Hematopoietic multipotent progenitor cell treated with erythropoietin and hydrocortisone succinate and interleukin-3 and kit ligand, for 8 days (in vitro differentiated cells): Measurements from ENCODE around the gene SLCO3A1.

Experiments used
- DNase-seq: peaks from one replicate; pipeline ENCODE4 v3.0.0-alpha.2; 2015

SLCO3A1 gene

DNA sequence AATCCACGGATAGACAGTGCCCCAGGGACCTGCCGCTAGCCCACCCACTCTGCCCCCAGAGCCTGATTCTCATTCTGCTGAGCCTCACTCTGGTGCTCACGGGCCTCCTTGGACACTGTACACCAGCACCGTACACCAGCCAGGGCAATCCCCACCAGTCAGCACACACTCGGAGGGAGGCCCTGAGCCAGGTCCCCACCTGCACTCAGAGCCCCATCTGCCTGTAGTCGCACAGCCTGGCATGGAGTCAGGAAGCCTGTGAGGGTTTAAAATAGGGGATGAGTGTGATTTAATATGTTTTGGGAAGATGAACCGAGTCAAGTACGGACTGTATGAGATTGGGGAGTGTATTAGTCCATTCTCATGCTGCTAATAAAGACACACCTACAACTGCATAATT is 223.0 kb downstream of the SLCO3A1 start:
- DNase-seq = no peak

DNA sequence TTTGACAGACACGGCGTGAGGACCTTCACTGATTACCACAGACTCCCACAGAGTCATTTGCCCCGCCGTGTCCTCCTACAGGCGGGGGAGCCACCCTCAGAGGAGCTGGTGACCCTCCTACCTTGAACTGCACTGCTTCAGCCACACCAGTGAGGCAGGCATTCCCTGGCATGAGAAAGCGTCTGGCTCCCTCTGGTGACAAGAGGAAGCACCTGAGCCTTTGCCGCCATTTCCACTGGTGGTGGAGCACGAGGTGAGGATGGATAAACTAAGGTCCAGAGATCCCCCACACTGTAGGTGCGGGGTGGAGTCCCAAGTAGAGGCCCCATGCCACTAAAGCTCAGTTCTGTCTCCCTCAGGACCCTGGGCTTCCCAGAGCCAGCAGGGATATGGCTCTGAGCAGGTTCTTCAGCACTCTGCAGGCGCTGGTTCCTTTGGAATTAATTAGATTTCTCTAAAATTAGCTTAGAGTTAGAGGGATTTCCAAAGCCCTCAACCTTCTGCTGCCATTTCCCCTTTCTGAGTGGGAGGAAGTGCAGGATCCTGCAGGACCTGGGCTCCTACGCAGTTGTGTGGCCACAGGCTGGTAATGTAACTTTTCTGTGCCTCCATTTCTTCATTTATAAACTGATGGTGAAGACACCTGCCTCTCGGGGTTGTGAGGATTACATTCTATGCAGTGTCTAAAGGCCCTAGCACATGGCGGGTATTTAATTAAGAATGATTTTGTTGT is 224.0 kb downstream of the SLCO3A1 start:
- DNase-seq = peak; percentile 72

DNA sequence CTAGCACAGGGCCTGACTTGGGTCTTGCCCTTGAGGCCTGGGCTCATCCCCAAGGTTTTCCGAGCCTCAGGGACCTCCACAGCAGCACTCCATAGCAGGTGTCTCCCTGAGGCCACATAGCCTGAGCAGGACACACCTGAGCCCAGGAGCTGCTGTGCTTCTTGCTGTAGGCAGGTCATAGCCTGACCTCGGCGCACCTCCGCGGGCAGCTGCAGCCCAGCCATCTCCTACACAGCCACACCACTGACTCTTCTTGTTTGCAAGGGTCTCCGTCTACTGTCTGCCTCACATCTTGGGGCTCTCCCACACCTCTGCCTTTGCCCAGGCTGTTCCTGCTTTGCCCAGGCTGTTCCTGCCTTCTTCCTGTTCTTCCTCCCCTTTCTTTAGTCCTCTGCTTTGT is 224.8 kb downstream of the SLCO3A1 start:
- no peak for DNase-seq

DNA sequence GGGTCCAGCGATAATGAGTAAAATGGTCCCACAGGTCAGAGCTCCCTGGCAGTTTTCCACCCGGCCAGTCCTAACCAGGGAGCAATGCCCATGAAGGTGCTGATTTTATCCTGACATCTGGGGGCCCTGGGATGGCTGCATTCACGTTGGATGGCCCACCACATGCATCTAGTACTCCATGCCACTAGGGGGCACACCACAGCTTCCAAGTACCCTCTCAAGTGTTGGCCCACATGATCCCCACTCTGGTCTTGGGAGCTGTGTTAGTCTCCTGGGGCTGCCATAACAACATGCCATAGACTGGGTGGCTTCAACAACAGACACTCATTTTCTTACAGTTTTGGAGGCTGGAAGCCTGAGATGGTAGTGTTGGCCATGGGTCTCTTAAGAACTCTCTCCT is 225.5 kb downstream of the SLCO3A1 start:
- DNase-seq = peak; percentile 44

DNA sequence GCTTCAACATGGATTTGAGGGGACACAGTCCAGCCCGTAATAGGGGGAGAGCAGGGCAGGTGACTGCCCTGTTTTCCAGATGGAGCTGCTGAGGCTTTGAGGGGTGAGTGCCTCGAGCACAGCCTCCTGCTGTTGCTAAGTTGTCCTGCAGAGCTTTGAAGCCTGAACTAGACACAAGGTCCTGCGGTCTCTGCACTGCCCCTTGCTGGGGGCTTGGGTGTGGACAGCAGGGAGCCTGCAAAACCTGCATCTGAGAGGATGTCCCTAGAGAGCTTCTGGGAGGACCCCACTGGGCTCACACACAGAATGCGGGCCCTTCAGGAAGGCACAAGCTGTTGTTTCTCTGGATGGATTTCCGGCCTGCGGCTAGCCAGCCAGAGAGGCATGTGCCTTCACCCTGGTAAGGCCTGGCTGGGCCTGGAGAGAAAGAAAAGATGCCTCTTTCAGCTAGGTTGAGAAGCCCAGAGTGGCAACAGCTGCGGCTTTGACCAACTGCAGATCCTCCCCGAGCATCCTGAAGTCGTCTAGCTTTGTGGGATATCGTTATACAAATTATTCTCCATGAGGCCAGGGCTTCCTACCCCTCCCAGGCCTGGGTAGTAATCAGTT is 226.2 kb downstream of the SLCO3A1 start:
- DNase-seq = no peak

DNA sequence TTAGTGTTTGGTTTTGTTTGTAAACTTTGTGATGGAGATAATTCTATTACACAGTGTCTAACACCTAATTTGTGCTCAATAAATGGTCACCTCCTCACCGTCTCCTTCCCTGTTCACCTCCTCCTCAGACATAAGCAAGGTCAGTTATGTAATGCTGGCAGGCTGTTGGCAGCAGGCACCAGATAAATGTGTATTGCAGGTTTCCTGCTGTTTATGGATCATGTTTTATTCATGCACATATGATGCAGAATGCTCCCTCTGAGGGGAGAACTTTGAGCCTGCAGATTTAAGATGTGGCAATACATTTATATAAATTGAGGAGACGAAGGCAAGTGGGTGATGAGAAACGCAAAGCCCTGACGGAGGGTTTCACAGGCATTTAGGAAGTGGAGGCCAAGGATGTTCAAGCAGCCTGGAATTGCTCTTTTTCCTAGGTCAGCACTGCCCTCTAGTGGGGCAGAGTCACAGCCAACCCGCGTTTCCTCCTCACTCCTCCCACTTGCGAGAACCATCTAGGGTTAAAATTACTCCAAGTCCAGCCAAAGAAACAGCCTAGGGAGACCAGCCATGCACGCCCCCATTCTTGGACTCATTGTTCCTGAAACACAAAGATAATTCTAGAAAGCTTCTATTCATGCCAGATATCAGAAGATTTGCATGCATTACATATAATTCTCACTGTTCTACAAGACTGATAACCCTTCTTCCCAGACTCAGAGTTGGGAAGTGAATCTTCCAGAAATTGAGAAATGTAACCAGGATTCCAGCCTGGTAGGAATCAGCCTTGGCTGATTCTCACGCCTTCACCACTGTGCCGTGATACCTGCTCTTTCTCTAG is 228.7 kb downstream of the SLCO3A1 start:
- DNase-seq = peak; percentile 65

DNA sequence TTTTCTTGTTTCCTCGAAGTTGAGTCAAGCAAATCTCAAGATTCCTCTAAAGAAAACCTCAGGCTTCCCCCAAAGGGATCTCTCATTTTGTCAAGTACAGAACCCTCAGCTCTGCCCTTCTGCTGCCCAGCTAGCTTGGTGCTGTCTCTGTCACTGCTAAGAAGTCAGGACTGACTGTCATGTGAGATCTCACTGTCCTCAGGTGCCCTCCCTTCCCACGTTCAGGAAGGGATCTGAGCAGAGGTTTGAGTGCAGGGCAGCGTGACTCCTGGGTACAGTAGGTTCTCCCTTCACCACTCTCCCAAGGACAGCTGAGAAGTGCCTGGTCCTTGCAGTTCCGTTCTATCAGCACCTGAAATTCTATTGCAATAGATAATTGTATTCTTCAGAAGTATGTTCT is 229.7 kb downstream of the SLCO3A1 start:
- no peak for DNase-seq

DNA sequence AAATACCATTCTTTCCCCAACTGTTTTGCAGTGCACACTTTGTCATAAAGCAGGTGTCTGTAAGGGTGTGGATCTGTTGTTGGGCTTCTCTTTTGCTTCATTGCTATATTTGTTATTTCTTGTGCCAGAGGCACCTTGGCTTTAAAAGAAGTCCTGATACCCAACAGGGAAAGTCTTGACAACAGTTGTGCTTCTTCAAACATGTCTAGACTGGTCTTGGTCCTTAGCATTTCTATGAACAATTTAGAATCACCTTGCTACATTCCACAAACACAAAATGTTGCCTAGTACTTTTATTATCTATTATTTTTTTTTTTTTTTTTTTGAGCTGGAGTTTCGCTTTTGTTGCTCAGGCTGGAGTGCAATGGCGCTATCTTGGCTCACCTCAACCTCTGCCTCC is 233.7 kb downstream of the SLCO3A1 start:
- DNase-seq = no peak

DNA sequence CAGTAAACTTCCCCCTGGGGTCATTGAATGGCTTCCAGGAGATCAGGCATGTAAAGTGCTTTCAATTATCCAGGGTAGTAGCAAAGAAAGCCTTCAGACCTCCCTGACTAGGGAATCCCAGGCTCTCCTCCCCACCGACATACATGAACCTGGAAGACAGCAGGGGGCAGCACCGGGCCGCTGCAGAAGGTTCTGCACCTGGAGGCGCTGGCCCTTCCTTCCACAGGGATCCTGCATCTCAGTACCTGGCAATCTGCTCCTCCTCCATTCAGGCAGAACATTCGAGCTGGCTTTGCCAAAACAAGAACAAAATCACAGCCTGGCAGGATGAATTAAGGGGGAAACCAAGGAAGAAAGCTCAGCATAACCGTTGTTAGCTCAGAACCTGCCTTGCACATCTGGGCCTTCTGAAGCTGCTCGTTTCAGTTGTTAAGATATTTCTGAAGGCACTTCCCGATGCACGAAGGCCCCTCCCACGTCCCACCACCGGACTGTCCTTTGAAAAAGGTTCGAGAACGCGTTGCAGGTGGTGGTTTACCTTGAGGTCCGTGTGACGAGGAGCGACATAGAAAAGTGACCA is 237.7 kb downstream of the SLCO3A1 start:
- DNase-seq = no peak

DNA sequence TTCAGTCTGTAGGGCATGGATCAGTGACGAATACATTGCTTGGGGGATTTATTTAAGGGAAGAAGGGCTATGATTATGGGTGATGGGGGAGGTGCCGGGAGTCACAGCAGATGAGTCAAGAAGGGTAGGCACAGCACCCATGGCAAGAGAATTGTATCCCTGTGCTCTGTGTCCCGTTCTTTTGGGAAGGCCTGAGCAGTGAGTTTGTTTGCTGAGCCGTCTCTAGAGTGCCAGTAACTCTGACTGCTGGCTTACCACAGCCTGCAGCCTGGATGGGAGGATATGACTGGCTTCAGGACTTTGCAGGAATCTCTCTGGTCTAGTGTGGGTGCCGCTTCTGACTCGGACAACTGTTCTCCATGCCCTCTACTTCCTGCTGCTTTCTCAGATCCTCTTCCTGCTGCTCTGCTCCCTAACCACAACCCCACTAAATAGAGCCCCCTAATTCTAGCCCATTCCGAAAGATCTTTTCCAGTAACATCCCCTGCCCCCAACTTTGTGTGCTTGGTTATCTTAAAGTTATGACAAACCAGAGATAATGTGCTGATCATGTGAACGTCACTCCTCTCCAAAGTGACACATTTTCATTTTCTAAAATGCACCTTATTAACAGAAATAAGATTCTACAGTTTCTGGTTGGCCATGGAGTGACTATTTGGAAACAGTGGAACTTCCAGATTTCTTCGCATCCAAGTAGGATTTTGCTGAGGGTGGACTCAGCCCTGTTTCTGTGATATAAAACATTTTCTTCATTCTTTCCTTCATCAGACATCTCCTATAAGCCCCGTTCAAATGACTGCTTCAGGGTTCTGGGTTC is 239.0 kb downstream of the SLCO3A1 start:
- no peak for DNase-seq

DNA sequence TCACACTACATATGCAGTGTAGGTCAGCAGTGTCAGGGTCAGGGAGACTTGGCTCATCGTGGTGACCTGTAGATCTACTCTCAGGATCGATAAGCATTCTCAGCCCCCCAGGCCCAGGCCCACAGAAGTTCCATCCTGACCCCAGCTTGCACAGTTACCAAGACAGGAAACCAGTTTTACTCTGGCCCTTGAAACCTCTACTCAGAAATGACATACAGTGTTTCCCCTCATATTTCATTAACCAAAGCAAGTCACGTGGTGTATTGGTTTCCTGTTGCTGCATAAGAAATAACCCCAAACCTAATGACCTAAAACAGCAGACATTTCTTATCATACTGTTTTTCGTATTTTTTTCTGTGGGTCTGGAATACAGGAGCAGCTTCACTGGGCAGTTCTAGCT is 242.2 kb downstream of the SLCO3A1 start:
- DNase-seq = peak; percentile 20

DNA sequence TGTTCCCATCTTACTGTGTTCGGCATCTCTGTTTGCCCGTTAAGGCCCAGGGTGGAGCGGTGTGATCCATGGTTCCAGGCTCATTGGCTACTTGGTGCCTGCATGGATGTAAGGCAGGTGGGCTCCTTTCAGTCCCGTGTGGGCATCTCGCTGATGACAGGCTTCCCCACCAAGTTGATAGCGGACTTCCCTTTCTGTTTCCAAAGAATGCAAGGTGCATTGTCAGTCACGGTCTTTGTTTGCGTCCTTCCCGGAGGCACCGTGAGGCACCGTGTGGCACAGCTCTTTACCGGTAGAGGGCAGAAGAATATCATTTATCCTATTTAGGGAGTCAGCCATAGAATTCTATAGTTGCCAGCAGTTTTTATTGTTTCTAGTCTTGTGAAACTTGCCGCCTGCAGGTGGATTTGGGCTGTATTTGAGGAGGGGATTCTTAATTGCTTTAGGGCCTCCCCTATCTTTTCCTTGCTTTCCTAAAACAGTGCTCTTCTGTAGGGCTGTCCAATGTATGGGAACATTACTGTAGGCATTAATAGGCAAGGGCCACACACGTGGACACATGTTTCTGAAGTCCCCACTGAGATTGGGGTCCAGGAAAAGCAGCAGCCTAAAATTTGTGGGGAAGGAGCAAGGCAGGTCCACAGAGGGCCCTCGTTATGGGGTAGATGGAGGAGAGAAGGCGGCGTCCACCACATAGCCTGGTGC is 244.1 kb downstream of the SLCO3A1 start:
- DNase-seq = peak; percentile 55

DNA sequence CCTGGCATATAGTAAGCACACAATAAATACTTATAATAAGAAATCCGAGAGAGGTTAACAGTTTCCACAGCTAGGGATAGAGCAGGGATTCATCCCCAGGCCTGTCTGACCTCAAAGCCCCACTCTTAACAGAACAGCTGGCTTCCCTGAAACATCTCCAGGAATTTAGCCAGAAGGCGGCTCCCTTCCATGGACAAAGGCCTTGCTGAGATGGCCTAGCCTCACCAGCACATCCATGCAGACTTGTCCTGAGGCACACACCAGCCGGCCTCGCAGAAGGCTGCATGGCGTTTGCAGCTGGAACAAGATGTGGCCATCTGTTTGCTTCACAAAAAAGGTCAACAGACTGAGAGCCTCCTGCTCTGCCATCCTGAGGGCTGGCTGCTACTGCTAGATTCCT is 245.4 kb downstream of the SLCO3A1 start:
- DNase-seq = no peak

DNA sequence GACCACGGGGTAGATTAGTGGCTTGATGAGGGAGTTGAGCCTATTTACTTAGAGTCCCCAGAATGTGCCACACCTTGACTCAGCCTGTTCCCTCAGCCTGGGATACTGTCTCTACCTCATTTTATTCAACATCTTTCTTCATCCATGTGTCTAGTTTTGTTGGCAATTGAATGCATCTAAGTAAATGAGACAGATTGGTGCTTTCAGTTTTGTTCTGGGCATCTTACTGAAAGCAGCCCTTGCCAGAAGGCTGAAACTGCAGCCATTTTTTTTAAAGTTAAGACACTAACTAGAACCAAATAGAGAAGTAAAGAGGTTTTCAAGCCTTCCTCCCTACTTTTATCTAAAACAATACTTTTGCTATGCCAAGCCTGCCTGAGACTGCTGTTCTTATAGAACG is 246.8 kb downstream of the SLCO3A1 start:
- DNase-seq = no peak

DNA sequence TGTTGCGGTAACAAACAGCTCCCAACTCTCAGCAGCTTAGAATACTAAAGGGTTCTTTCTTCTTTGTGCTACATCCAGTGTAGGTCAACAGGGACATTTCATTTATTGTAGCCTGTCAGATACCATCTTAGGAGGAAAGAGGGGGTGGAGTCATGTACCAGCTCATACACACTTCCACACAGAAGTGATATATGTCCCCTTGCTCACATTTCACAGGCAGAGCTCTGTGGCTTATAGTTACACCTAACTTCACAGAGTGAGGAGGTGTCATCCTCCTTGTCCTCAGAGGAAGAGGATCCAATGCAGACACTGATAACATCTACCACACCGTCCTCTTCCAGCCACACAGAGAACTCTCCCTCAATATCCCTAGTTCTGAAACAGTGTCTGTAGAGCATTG is 247.2 kb downstream of the SLCO3A1 start:
- DNase-seq = no peak

DNA sequence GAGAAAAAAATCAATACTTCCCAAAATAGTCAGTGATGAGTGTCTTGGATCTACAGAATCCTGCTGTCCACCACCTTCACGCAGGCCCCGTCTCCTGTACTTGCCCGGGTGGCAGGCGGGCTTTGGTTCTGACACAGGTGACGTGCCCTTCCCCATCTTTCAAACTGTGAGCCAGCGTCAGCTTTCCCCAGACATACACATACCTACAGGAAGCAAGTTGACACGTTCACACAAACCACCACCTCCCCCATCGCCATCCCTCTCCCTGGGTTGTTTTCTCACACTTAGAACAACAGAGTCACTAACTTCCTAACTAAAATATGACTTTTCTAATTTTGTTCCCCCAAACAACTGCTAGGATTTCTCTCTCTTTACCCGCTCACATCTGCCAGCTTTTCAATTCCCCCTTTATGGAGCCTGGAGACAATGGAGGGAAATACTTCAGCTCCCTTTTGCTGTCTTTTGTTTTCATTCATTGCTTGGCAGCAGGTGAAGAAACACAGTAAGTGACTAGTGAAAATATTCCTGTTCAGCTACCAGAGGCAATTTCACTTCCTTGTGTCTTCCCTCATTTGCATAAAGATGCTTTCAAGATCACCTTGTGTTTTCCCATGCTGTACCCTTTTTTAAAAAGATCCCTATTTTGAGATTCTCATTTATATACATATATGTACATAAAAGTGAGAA is 248.3 kb downstream of the SLCO3A1 start:
- no peak for DNase-seq

DNA sequence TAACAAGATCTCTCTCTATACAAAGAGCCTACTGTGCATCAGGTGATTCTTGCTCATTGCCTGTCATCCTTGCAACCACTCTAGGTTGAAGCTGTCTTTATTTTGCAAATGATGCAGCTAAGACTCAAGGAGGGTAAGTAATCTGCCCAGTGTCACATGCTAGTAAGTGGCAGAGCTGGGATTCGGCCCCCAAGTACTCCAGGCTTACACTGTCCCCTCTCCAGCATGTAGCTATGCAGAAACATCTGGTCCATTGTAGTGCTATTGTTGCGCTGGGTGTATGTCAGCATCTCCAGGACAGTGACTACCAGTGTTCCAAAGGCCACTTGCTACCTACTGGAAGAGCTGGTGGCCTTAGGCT is 248.9 kb downstream of the SLCO3A1 start:
- DNase-seq = no peak

DNA sequence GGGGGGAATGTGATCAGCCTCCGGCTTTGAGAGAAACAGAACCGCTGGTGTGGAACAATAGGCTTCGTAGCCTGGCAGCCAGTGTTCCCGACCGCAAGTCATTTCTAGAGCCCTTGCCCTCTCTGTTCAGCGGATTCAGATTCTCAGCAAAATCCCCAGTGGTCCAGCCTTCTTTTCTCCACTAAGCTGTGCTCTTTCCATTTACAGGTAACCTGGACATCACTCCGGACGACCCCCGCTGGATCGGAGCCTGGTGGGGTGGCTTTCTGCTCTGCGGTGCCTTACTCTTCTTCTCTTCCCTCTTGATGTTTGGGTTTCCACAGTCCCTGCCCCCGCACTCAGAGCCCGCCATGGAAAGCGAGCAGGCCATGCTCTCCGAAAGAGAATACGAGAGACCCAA is 250.6 kb downstream of the SLCO3A1 start:
- DNase-seq = no peak

DNA sequence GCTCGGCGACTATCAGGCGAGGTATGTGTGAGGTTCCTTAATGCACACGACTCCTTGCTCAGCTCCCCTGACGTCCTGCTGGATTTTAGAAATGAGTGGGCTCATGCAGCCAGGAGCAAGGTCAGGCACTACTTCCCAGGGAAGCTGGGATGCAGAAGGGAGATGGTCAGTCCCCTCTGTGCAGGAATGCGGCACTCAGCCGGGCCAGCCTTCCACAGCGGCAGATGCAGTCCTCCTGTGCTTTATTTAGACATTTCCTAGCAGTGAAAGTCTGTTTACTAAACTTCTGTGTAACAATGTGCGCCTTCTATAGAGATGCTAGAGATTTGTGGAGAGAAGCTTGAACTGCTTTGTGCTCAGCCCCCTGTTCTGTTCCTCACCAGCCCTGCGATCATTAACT is 252.1 kb downstream of the SLCO3A1 start:
- DNase-seq = no peak

DNA sequence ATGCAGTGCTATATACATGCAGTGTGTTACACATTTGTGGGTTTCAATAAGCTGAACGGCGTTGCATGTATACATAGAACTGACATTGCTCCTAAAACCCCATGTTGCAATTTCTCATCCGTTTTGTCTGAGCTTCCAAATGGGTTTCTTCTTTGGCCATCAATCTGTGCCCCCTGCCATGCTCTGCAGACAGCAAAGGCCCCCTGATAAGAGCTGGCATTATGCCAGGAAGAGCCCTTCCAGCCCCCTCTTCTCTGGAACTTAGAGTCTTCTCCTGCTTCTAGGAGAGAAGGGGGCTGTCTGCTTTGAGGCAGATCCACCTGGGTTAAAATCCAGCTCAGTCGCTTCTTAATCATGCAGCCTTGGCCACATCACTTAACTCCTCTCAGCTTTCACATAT is 254.0 kb downstream of the SLCO3A1 start:
- DNase-seq = no peak

DNA sequence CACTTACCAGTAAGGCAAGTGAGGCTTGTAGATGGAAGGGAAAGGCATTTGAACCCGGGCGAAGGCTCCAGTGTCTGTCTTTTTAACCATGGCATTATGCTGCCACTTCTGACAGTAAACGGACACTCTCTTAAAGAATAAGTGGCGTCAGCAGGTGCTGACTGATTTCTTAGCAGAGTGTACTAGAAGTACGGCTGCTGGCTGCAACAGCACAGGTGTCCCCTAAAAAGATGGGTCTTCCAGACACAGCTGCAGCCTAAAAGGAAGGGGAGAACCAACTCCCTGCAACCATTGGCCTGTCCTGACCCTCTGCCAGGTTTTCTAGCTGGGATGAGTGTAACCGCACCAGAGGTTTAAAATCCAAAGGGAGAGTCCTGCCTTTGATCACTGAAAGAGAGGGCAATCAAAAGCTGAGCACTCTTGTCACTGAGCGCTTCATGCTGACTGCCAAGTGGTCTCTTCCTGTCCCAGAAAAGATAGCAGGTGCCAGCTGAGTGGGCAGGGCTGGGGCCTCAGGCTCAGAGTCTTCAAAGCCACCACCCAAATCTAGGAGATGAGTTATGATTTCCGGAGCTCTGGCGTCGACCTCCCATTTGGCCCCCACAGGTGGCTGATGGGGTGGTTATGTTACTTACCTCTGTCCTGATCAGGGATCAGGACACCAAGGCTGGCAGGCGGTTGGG is 255.8 kb downstream of the SLCO3A1 start:
- no peak for DNase-seq
